NCI-H1930 (cell line): Measurements from ENCODE around the gene MLC1.

Experiments
- DNase-seq, 2 experiments: peaks; one replicate each; lab custom pipeline; 2025; lab: John Stamatoyannopoulos, UW

Gene MLC1

DNA sequence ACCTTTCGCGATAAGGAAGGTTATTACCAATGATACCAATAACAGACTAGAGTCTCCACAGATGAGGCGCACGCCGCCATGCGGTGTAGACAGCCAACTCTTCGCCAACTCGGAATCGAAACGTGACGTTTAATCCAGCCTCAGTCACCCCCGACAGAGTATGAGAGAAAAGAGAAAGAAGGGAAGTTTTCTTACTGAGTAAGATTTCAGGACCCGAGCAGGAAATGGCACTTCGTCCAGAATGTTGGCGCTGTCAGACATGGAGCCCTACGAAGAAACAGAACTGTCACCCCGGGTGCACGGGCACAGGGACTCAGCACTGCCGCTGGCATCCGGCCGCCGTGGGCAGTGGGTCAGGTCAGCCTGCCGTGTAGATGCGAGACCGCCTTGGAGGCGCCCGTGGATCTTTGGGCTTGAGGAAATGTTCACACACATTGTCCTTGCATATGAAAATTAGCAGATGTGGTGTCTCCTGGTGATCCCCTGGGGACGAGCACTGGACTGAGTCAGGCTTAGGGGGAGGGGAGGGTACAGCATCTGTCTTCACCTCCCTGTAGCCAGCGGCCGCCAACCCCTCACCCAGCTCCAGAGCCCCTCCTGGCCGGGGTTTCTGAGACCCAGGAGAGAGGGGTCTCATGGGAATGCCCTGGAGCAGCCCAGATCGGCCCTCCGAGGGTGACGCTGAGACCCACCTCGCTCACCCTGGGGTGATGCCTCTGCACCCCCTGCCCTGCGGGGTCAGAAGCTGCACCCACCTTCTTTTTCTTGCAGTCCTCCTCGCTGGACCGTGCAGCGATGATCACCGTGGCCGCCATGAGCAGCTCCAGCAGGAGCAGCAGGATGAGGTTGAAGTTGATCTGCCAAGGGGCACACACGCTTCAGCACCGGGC, 8.3 kb downstream of the MLC1 start:
- DNase-seq = no peak

DNA sequence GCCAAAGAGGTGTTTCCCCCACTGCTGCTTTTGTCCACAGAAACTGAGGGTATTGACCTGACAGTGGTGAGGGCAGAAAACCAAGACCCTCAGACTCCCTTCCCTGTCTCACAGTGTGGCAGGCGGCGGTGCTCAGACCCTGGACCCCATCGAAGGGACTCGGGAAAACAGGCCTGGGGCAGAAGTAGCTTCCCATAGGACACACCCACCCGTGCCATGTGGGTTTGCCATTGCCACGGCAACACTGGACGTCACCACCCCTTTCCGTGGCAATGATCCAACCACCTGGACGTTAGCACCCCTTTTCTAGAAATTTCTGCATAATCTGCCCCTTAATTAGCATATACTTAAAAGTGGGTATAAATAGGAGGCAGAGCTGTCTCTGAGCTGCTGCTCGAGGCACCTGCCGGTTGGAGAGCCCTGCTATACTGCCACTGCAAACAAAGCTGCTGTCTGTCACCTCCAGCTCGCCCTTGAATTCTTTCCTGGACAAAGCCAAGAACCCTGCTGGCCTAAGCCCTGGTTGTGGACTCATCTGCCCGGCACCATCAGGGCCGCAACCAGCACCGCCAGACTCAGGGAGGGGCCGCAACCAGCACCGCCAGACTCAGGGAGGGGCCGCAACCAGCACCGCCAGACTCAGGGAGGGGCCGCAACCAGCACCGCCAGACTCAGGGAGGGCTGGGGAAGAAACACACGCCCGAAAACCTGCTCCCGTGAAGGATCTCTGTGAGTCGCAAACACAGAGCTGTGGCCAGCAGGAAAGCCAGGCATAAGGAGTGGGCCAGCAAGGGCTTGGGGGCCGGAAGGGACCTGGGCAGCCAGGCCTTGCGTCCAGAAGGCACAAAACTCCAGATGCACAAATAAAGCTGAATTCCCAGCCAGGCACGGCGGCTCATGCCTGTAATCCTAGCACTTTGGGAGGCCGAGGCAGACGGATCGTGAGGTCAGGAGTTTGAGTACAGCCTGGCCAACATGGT, 10.4 kb downstream of the MLC1 start:
- no peak for DNase-seq

DNA sequence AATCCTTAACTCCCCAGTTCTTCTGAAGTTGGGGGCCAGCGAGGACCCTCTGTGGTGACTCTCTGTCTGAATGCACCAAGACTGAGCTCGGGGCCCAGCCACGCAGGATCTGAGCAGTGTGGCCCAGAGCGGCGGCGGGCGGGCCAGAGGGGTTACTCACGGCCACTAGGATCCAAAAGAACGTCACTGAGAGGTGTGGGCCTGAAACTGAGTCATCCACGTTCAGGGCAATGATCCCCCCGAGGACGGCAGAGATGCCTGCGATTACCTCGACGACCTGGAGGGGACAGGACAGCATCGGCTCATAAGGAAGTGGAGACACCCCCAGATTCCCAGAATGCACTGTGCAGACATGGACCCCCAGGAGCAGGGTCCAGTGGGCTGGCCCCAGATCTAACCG, 11.2 kb downstream of the MLC1 start:
- DNase-seq = no peak

GRCh38 chr22:50072714-50073538, 12.3 kb downstream of the MLC1 start:
- no peak for DNase-seq

DNA sequence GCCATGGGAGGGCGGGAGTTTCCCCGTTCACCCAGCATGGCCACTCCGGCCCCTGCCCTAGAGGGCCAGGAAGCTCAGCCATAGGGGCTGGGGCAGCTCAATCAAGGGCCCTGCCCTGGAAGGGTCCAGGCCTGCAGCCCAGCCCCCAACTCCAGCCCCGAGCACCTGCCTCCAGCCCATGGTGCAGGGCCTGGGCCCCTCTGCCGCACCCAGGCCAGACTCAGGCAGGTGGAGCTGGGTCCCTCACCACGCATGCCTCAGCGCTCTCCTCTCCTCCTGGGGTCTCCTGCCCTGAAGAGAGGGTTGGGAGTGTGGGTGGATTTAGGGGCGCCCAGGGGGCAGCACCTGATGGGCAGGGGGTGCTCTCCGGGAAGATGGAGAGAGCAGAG, 13.1 kb downstream of the MLC1 start:
- DNase-seq = no peak

DNA sequence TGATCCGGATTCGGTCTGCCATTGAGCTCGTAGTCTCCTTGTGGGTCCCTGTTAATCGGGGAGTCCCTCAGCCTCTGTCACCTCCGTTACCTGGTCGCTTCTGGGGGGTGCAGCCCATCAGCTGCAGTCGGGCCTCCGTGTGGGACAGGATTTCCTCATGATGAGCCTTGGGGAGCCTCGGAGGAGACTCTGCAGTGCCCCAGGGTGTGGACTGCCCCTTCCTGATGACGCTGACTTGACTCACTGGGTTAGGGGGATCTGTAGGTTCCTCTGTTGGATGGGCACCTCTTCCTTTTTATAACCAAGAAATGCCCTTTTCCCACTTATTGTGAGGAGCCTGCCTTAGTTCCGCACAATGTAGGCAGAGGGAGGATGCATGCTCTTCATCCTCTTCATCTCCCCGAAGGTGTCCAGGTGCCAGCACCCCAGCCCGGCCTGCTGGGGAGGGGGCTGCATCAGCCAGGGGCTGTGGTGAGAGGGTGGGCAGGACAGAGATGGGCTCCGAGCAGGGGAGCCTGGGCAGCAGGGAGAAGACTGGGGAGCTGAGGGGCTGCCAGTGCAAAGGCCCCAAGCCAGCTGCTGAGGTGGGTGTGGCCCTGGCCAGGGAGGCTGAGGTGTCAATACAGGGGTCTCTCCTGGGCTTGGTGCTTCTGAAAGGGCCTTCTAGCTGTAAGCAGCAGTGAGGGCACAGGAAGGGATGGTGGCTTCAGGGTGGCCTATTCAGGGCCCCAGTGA, 13.6 kb downstream of the MLC1 start:
- no peak for DNase-seq

- no peak for DNase-seq
Measured at GRCh38 chr22:50070366-50070765, 14.9 kb downstream of the MLC1 start.

DNA sequence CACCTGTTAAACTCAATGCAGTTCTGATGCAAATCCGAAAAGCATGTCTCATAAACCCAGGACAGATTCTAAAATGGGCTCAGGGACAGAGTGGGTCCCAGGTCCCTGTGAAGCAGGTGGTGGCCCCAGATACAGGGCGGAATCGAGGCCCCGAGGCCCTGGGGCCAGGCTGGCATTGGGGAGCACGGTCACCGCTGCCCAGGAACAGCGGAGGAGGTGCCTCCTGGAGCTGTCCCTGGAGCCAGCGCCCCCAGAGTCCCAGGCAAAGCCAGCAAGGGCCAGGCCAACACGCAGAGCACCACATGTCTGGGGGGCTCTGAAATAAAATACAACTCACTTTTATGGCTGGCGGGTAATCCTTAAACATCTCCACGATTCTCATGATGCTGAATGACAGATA, 17.1 kb downstream of the MLC1 start:
- no peak for DNase-seq

DNA sequence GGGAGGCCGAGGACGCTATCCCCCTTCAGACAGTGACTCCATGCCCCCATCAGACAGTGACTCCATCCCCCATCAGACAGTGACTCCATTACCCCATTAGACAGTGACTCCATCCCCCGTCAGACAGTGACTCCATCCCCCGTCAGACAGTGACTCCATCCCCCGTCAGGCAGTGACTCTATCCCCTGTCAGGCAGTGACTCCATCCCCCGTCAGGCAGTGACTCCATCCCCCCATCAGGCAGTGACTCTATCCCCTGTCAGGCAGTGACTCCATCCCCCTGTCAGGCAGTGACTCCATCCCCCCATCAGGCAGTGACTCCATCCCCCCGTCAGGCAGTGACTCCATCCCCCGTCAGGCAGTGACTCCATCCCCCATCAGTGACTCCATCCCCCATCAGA, 18.0 kb downstream of the MLC1 start:
- no peak for DNase-seq

GRCh38 chr22:50064453-50064852, 20.8 kb downstream of the MLC1 start:
- DNase-seq = no peak

- DNase-seq = no peak
Measured at GRCh38 chr22:50063589-50064393, 21.4 kb downstream of the MLC1 start.

DNA sequence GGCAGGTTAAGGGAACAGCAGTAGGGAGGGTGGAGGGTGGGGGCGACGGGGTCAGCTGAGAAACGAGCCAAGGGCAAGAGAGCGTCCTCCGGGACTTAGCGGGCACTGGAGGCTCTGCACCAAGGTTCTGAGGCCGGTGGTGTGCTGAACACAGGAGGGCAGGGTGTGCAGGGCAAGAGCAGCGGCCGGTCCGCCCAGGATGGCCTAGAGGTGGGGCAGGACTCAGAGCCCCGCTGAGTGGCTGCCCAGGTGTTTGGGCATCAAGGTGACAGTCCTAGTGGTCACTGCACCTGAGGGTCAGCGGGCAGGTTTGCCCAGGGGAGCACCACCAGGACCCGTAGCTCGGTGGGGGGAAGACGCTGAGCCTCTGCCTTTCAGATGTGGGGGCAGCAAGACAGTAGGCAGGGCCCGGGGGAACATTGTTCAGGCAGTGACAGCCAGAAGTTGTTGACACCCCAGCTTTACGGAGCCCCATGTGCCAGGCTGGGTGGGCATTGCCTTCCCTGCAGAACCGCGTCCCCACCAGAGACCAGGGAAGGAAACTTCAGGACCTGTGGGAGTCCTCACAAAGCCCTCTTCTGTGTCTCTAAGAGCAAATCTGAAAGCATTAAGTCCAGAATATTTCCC, 22.6 kb downstream of the MLC1 start:
- no peak for DNase-seq

DNA sequence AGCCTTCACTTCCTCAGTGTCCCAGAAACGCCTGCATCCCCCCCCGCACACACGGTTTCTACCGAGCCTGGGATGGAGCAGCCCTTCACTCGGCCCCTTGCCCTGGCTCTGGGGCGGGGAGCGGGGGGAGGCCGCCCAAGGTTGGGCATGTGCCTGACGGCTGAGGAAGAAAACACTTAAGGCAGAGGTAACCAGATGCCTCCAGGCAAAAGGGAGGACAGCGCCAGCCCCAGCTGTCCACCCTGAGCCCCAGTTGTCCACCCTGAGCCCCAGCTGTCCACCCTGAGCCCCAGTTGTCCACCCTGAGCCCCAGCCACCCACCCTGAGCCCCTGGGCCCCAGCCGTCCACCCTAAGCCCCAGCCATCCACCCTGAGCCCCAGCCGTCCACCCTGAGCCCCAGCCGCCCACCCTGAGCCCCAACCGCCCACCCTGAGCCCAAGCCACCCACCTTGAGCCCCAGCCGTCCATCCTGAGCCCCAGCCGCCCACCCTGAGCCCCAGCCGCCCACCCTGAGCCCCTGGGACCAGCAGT, 23.3 kb downstream of the MLC1 start:
- DNase-seq = no peak

GRCh38 chr22:50061141-50061823, 23.9 kb downstream of the MLC1 start:
- no peak for DNase-seq

DNA sequence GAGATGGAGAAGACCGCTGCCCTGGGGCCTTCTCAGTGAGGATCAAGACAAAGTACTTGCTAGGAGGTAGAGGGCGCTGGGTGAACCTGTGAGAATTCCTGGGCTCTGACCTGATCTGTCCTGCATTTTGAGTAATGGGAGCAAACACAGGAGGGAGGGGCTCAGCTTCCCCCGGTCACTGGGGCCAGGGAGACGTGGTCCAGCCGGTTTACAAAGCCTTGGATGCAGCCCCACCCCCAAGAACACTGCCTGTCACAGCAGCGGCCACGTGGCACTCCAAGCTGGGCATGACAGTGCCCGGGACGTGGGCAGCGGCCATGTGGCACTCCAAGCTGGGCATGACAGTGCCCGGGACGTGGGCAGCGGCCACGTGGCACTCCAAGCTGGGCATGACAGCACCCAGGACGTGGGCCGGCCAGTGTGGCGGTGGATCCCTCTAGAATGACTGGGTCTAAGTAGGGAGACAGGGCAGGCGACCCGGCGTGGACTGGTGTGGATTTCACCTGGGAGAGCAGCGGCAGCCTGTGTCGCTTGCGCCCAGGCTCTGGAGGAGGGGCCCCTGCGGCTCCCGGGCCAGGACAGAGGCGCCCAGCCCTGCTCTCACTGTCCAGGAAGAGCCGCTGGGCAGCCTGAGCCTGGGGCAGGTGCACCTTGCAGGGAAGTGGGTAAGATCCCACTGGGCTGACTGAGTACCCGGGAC, 24.6 kb downstream of the MLC1 start:
- no peak for DNase-seq

- no peak for DNase-seq
Measured at GRCh38 chr22:50059881-50060262, 25.4 kb downstream of the MLC1 start.

GRCh38 chr22:50058906-50059880, 26.0 kb downstream of the MLC1 start:
- no peak for DNase-seq
